Measurements from ENCODE around the gene UBE2Q2.

UBE2Q2 gene

DNA sequence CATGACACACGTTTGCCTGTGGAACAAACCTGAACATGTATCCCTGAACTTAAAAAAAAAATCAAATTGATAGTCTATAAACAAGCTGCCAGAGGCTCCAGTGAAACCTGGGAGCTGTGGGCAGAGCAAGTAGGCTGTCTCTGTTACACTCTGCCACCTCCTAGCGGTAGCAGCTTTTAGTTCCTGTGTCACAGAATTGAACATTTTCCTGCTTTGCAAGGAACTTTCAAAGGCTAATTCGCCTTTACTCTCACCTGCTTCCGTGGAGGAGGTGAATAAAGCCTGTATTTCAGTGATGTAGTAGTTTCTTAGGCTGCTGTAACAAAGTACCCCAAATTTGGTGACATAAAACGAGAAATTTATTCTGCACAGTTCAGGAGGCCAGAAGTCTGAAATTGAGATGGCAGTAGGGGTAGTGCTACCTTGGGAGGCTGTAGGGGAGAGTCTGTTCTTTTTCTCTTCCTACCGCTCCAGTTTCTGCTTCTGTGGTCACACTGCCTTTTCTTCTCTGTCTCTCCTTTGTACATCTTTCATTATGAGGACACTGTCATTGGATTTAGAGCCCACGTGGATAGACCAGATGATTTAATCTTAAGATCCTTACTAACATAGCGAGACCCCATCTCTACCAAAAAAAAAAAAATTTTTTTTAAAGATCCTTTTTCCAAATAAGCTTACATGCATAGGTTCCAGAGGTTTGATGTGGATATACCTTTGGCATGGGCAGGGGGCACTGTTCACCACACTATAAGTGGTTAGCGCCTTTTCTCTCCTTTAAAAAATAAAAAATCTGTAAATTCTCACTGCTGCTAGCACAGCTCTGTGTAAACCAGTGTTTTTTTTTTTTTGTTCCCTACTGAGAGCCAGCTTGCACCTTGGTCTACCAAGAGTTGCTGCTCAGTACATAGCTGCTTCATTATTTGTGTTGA, 85.7 kb downstream of the UBE2Q2 start:
- DNase-seq: no peak

DNA sequence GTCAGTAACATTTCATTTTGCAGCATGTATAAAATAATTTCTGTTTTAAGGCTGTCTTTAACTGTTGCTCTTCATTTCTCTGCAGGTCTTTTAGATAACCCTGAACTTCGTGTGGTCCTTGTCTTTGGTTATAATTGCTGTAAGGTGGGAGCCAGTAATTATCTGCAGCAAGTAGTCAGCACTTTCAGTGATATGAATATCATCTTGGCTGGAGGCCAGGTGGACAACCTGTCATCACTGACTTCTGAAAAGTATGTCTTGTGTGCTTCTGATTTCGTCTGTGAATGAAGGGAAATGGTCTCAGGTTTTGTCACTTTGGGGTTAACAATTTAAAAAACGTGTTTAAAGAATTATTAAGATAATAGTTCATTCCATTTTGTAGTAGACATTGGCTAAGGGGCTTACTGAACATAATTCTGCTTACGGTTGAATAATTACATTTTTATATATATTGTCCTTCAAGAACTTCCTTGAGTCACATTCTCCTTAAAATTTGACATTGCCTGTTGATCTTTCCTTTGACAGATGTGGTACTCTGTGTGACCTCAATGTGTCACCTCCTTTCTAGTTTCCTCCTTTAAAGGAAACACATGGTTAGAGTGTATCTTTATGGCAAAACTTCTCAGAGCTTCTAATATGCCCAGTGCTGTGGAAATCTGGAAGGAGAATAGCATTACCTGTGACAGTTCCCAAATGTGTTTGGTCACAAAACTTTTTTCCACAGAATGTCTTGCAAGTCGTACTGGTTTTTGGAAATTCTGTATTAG, 86.7 kb downstream of the UBE2Q2 start:
- no peak for DNase-seq

DNA sequence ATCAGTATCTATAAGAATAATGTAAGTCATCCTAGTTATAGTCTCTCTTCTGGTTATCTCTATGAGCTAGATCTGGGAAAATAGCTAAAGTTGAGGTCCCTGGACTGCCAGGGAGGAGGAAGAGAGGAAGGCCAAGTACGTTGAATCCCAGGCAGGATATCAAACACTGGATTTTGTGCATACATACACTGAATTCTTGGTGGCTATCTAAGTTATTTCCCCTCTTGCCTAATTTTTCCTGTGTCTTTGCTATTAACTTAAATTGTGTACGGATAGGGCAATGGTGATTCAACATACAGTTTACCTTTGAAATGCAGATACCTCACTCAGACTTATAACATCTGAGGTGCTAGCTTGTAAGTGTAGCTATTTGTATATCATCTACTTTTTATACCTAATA, 87.6 kb downstream of the UBE2Q2 start:
- DNase-seq: no peak

DNA sequence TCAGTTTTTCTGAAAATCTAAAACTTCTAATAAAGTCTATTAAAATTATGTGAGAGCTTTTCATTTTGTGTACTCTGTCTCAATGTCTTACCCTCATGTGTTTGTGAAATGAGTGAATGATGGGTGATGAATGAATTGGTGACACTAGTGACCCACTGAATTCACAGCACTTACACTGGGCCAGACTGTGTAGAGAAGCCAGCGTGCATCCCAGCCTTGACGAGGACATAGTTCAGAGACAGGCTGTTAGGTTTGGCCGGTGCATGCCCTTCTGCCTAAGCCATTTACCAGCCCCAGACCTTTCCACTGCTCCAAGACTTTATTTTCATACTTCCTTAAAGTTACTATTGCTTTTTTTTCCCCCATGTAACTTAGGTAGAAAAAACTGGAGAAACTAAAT, 99.2 kb downstream of the UBE2Q2 start:
- no peak for DNase-seq

DNA sequence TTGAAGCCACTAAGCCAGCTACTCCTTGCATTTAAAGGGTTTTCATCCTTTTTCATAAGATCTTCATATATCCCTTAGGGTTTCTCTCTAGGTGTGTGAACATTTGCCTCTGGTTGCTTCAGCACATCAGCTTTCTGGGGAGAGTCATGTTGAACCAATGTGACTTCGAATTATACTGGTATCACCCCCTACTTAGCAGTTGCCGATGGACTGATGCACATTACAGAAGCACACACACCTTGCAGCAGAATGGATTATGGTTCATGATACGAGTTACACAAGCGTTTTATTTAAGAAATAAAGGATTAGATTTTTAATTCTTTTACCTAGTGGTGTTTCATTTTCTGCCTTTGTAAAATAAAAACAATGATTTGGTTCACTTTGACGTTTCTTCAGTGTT, 100.0 kb downstream of the UBE2Q2 start:
- DNase-seq: no peak

DNA sequence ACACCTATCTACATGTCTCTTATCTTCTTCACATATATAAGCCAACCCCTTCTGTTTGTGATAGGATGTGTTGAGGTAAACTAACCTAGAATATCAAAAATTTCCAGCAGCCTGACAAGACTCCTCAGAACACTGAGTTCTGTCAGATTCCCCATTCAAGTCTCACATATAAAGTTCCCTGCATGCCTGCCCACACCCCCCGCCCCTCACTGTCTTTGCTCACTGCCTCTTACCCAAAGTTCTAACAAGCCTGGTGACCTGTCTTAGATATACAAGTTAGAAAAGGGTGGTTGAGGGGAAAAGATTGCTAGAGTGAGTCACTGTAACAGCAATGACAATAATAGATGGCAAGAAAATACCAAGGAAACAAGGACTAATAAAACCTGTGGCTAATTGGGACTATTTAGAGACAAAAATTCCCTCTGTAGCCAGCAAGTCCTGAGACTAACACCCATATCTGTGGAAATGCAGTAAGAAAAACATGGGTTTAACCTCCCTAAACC, 100.5 kb downstream of the UBE2Q2 start:
- no peak for DNase-seq

DNA sequence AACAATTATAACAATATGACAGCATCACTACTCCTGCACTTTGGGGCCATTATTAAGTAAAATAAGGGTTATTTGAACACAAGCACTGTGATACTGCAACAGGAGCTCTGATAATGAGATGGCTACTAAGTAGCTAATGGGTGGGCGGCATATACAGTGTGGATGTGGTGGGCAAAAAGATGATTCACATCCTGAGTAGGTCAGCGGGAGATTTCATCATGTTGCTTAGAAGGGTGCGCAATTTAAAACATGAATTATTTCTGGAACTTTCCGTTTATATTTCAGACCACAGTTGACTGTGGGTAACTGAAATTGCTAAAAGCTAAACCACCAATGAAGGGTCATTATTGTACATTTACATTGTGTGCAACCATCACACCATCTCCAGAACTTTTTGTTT, 102.7 kb downstream of the UBE2Q2 start:
- no peak for DNase-seq

DNA sequence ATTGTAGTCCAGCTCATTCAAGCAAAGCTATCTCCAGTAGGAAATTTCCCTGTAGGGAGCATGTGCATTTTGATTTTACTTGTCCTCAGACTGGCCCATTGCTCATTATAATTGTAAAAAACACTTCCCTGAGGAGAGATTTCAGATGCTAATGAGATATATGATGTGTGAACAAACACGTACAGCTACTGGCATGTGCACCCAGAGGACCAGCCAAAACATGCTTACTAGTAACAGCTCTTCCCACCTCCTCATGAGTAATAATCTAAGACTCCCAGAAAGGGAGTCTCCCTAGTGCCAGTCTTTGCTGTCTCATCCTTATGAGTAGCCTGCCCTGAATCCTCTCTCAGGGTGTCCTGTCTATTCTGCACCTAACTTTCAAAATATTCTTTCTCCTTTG, 103.8 kb downstream of the UBE2Q2 start:
- DNase-seq: no peak

DNA sequence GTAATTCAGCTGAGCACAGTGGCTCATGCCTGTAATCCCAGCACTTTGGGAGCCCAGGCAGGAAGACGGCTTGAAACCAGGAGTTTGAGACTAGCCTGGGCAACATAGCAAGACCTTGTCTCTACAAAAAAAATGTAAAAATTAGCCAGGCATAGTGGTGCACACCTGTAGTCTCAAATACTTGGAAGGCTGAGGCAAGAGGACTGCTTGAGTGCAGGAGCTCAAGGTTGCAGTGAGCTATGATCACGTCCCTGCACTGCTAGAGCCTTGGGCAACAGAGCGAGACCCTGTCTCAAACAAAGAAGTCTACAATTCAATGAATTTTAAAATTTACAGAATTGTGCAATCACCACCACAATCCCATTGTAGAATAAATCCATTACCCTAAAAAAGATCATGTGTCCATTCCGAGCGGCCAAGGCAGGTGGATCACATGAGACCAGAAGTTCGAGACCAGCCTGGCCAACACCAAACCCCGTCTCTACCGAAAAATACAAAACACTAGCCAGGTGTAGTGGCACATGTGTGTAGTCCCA, 105.6 kb downstream of the UBE2Q2 start:
- no peak for DNase-seq

All from NCI-H187 treated with DMSO at 0.1 percent for 48 hours (cell line).